Keratinocyte (primary cell): ENCODE measurements around the gene THOC6.

Source experiments
- EZH2 ChIP-seq: IDR thresholded peaks from one replicate; pipeline ENCODE4 v1.6.1; 2012; ENCODE audit warnings: inconsistent platforms, mild to moderate bottlenecking, low read length, moderate library complexity
- TF ChIP-seq, protein P1 (sequence below), 3 experiments: IDR thresholded peaks in 1 of 3; conservative IDR thresholded peaks in 1 of 3; optimal IDR thresholded peaks in 1 of 3; 2 replicates in 2 of 3; 3 replicates in 1 of 3; pipeline versions ENCODE3 to v1.5.1; 2011; ENCODE audit warnings: low read length in 3 of 3, mild to moderate bottlenecking in 3 of 3, moderate library complexity in 2 of 3, control low read depth in 1 of 3, inconsistent platforms in 1 of 3; ENCODE audit not compliant: insufficient read depth in 2 of 3; ENCODE audit errors: extremely low read depth in 1 of 3

DNA sequence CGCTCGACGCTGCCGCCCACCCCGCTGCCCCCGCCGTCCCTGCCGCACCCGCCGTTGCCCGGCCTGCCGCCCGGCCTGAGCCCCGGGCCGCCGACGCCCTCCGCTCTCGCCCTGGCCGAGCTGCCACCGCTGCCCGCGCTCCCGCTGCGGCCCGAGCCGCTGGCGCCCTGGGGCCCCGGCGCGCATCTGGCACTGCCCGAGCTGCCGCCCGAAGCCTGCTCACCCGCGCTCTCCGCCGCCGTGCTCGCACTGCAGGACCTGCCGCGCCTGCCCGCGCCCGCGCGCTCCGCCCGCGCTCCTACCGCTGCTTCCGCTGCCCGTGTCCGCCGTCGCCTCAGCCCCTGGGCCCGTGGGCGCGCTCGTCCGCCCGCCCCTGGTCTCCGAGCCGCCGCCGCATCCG is 19.5 kb upstream of the THOC6 start:
- no peak for TF ChIP-seq EZH2
- TF ChIP-seq, protein P1, sequence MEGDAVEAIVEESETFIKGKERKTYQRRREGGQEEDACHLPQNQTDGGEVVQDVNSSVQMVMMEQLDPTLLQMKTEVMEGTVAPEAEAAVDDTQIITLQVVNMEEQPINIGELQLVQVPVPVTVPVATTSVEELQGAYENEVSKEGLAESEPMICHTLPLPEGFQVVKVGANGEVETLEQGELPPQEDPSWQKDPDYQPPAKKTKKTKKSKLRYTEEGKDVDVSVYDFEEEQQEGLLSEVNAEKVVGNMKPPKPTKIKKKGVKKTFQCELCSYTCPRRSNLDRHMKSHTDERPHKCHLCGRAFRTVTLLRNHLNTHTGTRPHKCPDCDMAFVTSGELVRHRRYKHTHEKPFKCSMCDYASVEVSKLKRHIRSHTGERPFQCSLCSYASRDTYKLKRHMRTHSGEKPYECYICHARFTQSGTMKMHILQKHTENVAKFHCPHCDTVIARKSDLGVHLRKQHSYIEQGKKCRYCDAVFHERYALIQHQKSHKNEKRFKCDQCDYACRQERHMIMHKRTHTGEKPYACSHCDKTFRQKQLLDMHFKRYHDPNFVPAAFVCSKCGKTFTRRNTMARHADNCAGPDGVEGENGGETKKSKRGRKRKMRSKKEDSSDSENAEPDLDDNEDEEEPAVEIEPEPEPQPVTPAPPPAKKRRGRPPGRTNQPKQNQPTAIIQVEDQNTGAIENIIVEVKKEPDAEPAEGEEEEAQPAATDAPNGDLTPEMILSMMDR (optimal IDR thresholded peaks at IDR 0.05 in 1 of 3, IDR thresholded peaks at IDR 0.05 in 1 of 3, conservative IDR thresholded peaks at IDR 0.05 in 1 of 3; ENCODE audit: extremely low read depth in 1 of 3, insufficient read depth in 2 of 3, low read length in 3 of 3): no peak
